ENCODE results near the gene PTGIR. TPM values are rescaled to one million over a fixed set of nuclear protein-coding genes. Genes with fewer than 3 reads are reported as not detected.

The PTGIR gene
- total RNA-seq, 1 experiment from 2014 or later: not detected

- H3K36me3 ChIP-seq: peaks cover 55% of the 10 kb centered on the region
- H3K9me3 ChIP-seq: no peaks in the 10 kb centered on the region
- H3K4me3 ChIP-seq: no peak overlapping the region
- DNase-seq: no peak
- H3K27me3 ChIP-seq: no peaks in the 10 kb centered on the region
Measured at GRCh38 chr19:46609511-46610412, 15.1 kb downstream of the PTGIR start.

GRCh38 chr19:46608581-46609345 lies 16.1 kb downstream of the PTGIR start:
- Histone ChIP-seq H3K9me3 (no peaks in the 10 kb centered on the region), H3K27me3 (no peaks in the 10 kb centered on the region), H3K4me3 (no peak overlapping the region), H3K36me3 (peaks cover 62% of the 10 kb centered on the region)
- DNase-seq: no peak

GRCh38 chr19:46608178-46608577 lies 16.7 kb downstream of the PTGIR start:
- H3K4me3 ChIP-seq: no peak overlapping the region
- H3K27me3 ChIP-seq: no peaks in the 10 kb centered on the region
- no peak for DNase-seq
- no peaks in the 10 kb centered on the region for H3K9me3 ChIP-seq
- peaks cover 68% of the 10 kb centered on the region for H3K36me3 ChIP-seq

GRCh38 chr19:46607448-46607841 lies 17.4 kb downstream of the PTGIR start:
- Histone ChIP-seq H3K36me3 (peaks cover 74% of the 10 kb centered on the region), H3K27me3 (no peaks in the 10 kb centered on the region), H3K4me3 (no peak overlapping the region), H3K9me3 (no peaks in the 10 kb centered on the region)
- no peak for DNase-seq

GRCh38 chr19:46606681-46607447 lies 18.0 kb downstream of the PTGIR start:
- no peak for DNase-seq
- Histone ChIP-seq H3K36me3 (peaks cover 74% of the 10 kb centered on the region), H3K4me3 (no peak overlapping the region), H3K27me3 (no peaks in the 10 kb centered on the region), H3K9me3 (no peaks in the 10 kb centered on the region)

GRCh38 chr19:46606019-46606418 lies 18.9 kb downstream of the PTGIR start:
- H3K36me3 ChIP-seq: peaks cover 74% of the 10 kb centered on the region
- no peak for DNase-seq
- H3K9me3 ChIP-seq: no peaks in the 10 kb centered on the region
- H3K27me3 ChIP-seq: no peaks in the 10 kb centered on the region
- H3K4me3 ChIP-seq: no peak overlapping the region

GRCh38 chr19:46605356-46605821 lies 19.5 kb downstream of the PTGIR start:
- peaks cover 70% of the 10 kb centered on the region for H3K36me3 ChIP-seq
- H3K9me3 ChIP-seq: no peaks in the 10 kb centered on the region
- H3K4me3 ChIP-seq: no peak overlapping the region
- no peak for DNase-seq
- no peaks in the 10 kb centered on the region for H3K27me3 ChIP-seq

- H3K9me3 ChIP-seq: no peaks in the 10 kb centered on the region
- peaks cover 70% of the 10 kb centered on the region for H3K36me3 ChIP-seq
- no peaks in the 10 kb centered on the region for H3K27me3 ChIP-seq
- H3K4me3 ChIP-seq: no peak overlapping the region
- no peak for DNase-seq
Measured at GRCh38 chr19:46604781-46605355, 20.0 kb downstream of the PTGIR start.

GRCh38 chr19:46603752-46604231 lies 21.1 kb downstream of the PTGIR start:
- Histone ChIP-seq H3K27me3 (no peaks in the 10 kb centered on the region), H3K9me3 (no peaks in the 10 kb centered on the region), H3K36me3 (peaks cover 59% of the 10 kb centered on the region), H3K4me3 (peak overlapping the region; percentile 97)
- no peak for DNase-seq

- peaks cover 54% of the 10 kb centered on the region for H3K36me3 ChIP-seq
- H3K27me3 ChIP-seq: no peaks in the 10 kb centered on the region
- H3K4me3 ChIP-seq: peak overlapping the region; percentile 97
- H3K9me3 ChIP-seq: peaks cover 1% of the 10 kb centered on the region
- DNase-seq: no peak
Measured at GRCh38 chr19:46603195-46603637, 21.7 kb downstream of the PTGIR start.

GRCh38 chr19:46602392-46603194 lies 22.3 kb downstream of the PTGIR start:
- Histone ChIP-seq H3K36me3 (peaks cover 47% of the 10 kb centered on the region), H3K27me3 (no peaks in the 10 kb centered on the region), H3K4me3 (peak overlapping the region; percentile 97), H3K9me3 (peaks cover 2% of the 10 kb centered on the region)
- no peak for DNase-seq

- Histone ChIP-seq H3K27me3 (no peaks in the 10 kb centered on the region), H3K9me3 (peaks cover 2% of the 10 kb centered on the region)
- peak; percentile 28 for DNase-seq
Measured at GRCh38 chr19:46601318-46602224, 23.3 kb downstream of the PTGIR start, which contains the start of gene CALM3. TSS of gene CALM3 (plus strand) at chr19:46601330. CDS start at chr19:46601435, 105 bp downstream.

GRCh38 chr19:46600384-46601317 lies 24.2 kb downstream of the PTGIR start:
- Histone ChIP-seq H3K9me3 (peaks cover 2% of the 10 kb centered on the region), H3K4me3 (peak overlapping the region; percentile 97), H3K27me3 (no peaks in the 10 kb centered on the region), H3K36me3 (peaks cover 28% of the 10 kb centered on the region)
- peak; percentile 98 for DNase-seq

More at GRCh38 chr19:46601318-46602224, 23.3 kb downstream of the PTGIR start, which contains the start of gene CALM3:
- Histone ChIP-seq H3K4me3 (peak within 1 kb of the TSS; percentile 97), H3K36me3 (peaks cover 37% of the 10 kb centered on the region)

Data from MG63 (cell line).